Measurements from ENCODE around the gene WDFY2.

The WDFY2 gene

GRCh38 chr13:51632591-51633362, 48.5 kb downstream of the WDFY2 start:
- peaks cover 2% of the 10 kb centered on the region for H3K79me2 ChIP-seq (ENCODE audit: control insufficient read depth, insufficient read depth, low read length, poor library complexity)
- peak in 1 of 2 donors; percentile 31 for DNase-seq
- no peaks in the 10 kb centered on the region for H3K27me3 ChIP-seq (ENCODE audit: insufficient read depth, low read length)
- H3K14ac ChIP-seq (ENCODE audit: low read length) = peak overlapping the region; percentile 14
- no peak overlapping the region for H3K4me2 ChIP-seq (ENCODE audit: low read length)
- H2BK5ac ChIP-seq (ENCODE audit: low read depth, low read length, poor library complexity) = peak overlapping the region; percentile 7
- no peak overlapping the region for H2BK12ac ChIP-seq (ENCODE audit: low read length)
- no peak overlapping the region for H3K9ac ChIP-seq (ENCODE audit: low read length)
- WGBS (ENCODE audit: extremely low coverage, insufficient coverage, insufficient read length) = no CpG with 5 or more reads among the region's 3 CpGs
- no peak overlapping the region for H3K23ac ChIP-seq (ENCODE audit: low read length)
- H3K36me3 ChIP-seq (ENCODE audit: control insufficient read depth in 1 of 2, insufficient read depth in 2 of 2, low read length in 2 of 2) = no peaks in the 10 kb centered on the region
- peak overlapping the region; percentile 28 for H4K91ac ChIP-seq (ENCODE audit: low read depth, low read length)
- peak overlapping the region; percentile 4 for H4K8ac ChIP-seq (ENCODE audit: low read depth, low read length)
- peak overlapping the region; percentile 2 for H3K18ac ChIP-seq (ENCODE audit: low read length)
- H3K4me3 ChIP-seq (ENCODE audit: low read depth, low read length) = no peak overlapping the region
- no peak overlapping the region for H3K4ac ChIP-seq (ENCODE audit: low read depth, low read length)
- no peak overlapping the region for H2AK5ac ChIP-seq (ENCODE audit: low read length)
- peaks cover 10% of the 10 kb centered on the region for H3K79me1 ChIP-seq (ENCODE audit: low read length)
- no peaks in the 10 kb centered on the region for H3K9me3 ChIP-seq (ENCODE audit: insufficient read depth, low read depth, low read length)
- peak overlapping the region; percentile 38 for H3K27ac ChIP-seq (ENCODE audit: low read depth, low read length)
- H2BK120ac ChIP-seq (ENCODE audit: insufficient read depth, low read length, poor library complexity) = no peak overlapping the region
- H2AFZ ChIP-seq (ENCODE audit: insufficient read depth, low read length, poor library complexity) = no peak overlapping the region
- H4K12ac ChIP-seq (ENCODE audit: low read depth, low read length) = no peak overlapping the region
- peaks cover 7 to 19% of the 10 kb centered on the region in 2 experiments for H3K4me1 ChIP-seq (ENCODE audit: control insufficient read depth in 1 of 2, insufficient read depth in 2 of 2, low read length in 2 of 2)

- no CpG with 5 or more reads among the region's 12 CpGs for WGBS (ENCODE audit: extremely low coverage, insufficient coverage, insufficient read length)
- peak overlapping the region; percentile 80 for H2BK12ac ChIP-seq (ENCODE audit: low read length)
Measured at GRCh38 chr13:51635137-51635878, 51.0 kb downstream of the WDFY2 start.

GRCh38 chr13:51636349-51636890, 52.2 kb downstream of the WDFY2 start:
- Histone ChIP-seq H3K9me3 (ENCODE audit: insufficient read depth, low read depth, low read length) (no peaks in the 10 kb centered on the region), H2BK5ac (ENCODE audit: low read depth, low read length, poor library complexity) (peak overlapping the region; percentile 51), H3K23ac (ENCODE audit: low read length) (no peak overlapping the region), H3K4me3 (ENCODE audit: low read depth, low read length) (no peak overlapping the region), H4K12ac (ENCODE audit: low read depth, low read length) (no peak overlapping the region), H2BK12ac (ENCODE audit: low read length) (no peak overlapping the region), H2AFZ (ENCODE audit: insufficient read depth, low read length, poor library complexity) (no peak overlapping the region), H3K9ac (ENCODE audit: low read length) (no peak overlapping the region), H3K27ac (ENCODE audit: low read depth, low read length) (peak overlapping the region; percentile 61), H3K4me2 (ENCODE audit: low read length) (no peak overlapping the region), H3K79me2 (ENCODE audit: control insufficient read depth, insufficient read depth, low read length, poor library complexity) (peaks cover 2% of the 10 kb centered on the region), H4K91ac (ENCODE audit: low read depth, low read length) (no peak overlapping the region), H3K18ac (ENCODE audit: low read length) (no peak overlapping the region), H3K36me3 (ENCODE audit: control insufficient read depth in 1 of 2, insufficient read depth in 2 of 2, low read length in 2 of 2) (no peaks in the 10 kb centered on the region), H4K8ac (ENCODE audit: low read depth, low read length) (no peak overlapping the region), H3K4ac (ENCODE audit: low read depth, low read length) (no peak overlapping the region), H3K14ac (ENCODE audit: low read length) (no peak overlapping the region), H3K4me1 (ENCODE audit: control insufficient read depth in 1 of 2, insufficient read depth in 2 of 2, low read length in 2 of 2) (peaks cover 7 to 23% of the 10 kb centered on the region in 2 experiments), H3K27me3 (ENCODE audit: insufficient read depth, low read length) (no peaks in the 10 kb centered on the region), H2AK5ac (ENCODE audit: low read length) (no peak overlapping the region), H3K79me1 (ENCODE audit: low read length) (peaks cover 11% of the 10 kb centered on the region), H2BK120ac (ENCODE audit: insufficient read depth, low read length, poor library complexity) (no peak overlapping the region)
- WGBS (ENCODE audit: extremely low coverage, insufficient coverage, insufficient read length) = no CpG with 5 or more reads among the region's 7 CpGs
- no peak for DNase-seq

More at GRCh38 chr13:51635137-51635878, 51.0 kb downstream of the WDFY2 start:
- Histone ChIP-seq H3K27me3 (ENCODE audit: insufficient read depth, low read length) (no peaks in the 10 kb centered on the region), H3K9ac (ENCODE audit: low read length) (no peak overlapping the region), H3K14ac (ENCODE audit: low read length) (peak overlapping the region; percentile 56), H3K18ac (ENCODE audit: low read length) (no peak overlapping the region), H4K91ac (ENCODE audit: low read depth, low read length) (peak overlapping the region; percentile 37), H2BK120ac (ENCODE audit: insufficient read depth, low read length, poor library complexity) (peak overlapping the region; percentile 43), H3K79me2 (ENCODE audit: control insufficient read depth, insufficient read depth, low read length, poor library complexity) (peaks cover 2% of the 10 kb centered on the region), H4K12ac (ENCODE audit: low read depth, low read length) (no peak overlapping the region), H3K9me3 (ENCODE audit: insufficient read depth, low read depth, low read length) (no peaks in the 10 kb centered on the region), H3K23ac (ENCODE audit: low read length) (no peak overlapping the region), H2BK5ac (ENCODE audit: low read depth, low read length, poor library complexity) (peak overlapping the region; percentile 68), H3K4ac (ENCODE audit: low read depth, low read length) (peak overlapping the region; percentile 79), H3K79me1 (ENCODE audit: low read length) (peaks cover 11% of the 10 kb centered on the region), H3K4me1 (ENCODE audit: control insufficient read depth in 1 of 2, insufficient read depth in 2 of 2, low read length in 2 of 2) (peaks cover 7 to 21% of the 10 kb centered on the region in 2 experiments), H3K4me3 (ENCODE audit: low read depth, low read length) (no peak overlapping the region), H3K27ac (ENCODE audit: low read depth, low read length) (peak overlapping the region; percentile 53), H4K8ac (ENCODE audit: low read depth, low read length) (no peak overlapping the region), H2AFZ (ENCODE audit: insufficient read depth, low read length, poor library complexity) (no peak overlapping the region), H2AK5ac (ENCODE audit: low read length) (peak overlapping the region; percentile 69), H3K36me3 (ENCODE audit: control insufficient read depth in 1 of 2, insufficient read depth in 2 of 2, low read length in 2 of 2) (no peaks in the 10 kb centered on the region), H3K4me2 (ENCODE audit: low read length) (no peak overlapping the region)
- DNase-seq = no peak

- Histone ChIP-seq H2AFZ (ENCODE audit: insufficient read depth, low read length, poor library complexity) (no peak overlapping the region), H3K27ac (ENCODE audit: low read depth, low read length) (peak overlapping the region; percentile 81), H3K27me3 (ENCODE audit: insufficient read depth, low read length) (no peaks in the 10 kb centered on the region), H3K79me1 (ENCODE audit: low read length) (peaks cover 16% of the 10 kb centered on the region), H3K4me1 (ENCODE audit: control insufficient read depth in 1 of 2, insufficient read depth in 2 of 2, low read length in 2 of 2) (peaks cover 8 to 24% of the 10 kb centered on the region in 2 experiments), H2BK12ac (ENCODE audit: low read length) (no peak overlapping the region), H3K23ac (ENCODE audit: low read length) (no peak overlapping the region), H3K9me3 (ENCODE audit: insufficient read depth, low read depth, low read length) (no peaks in the 10 kb centered on the region), H3K18ac (ENCODE audit: low read length) (no peak overlapping the region), H3K36me3 (ENCODE audit: control insufficient read depth in 1 of 2, insufficient read depth in 2 of 2, low read length in 2 of 2) (no peaks in the 10 kb centered on the region), H2BK120ac (ENCODE audit: insufficient read depth, low read length, poor library complexity) (no peak overlapping the region), H3K14ac (ENCODE audit: low read length) (no peak overlapping the region), H4K91ac (ENCODE audit: low read depth, low read length) (no peak overlapping the region), H2BK5ac (ENCODE audit: low read depth, low read length, poor library complexity) (no peak overlapping the region), H3K4ac (ENCODE audit: low read depth, low read length) (no peak overlapping the region), H3K79me2 (ENCODE audit: control insufficient read depth, insufficient read depth, low read length, poor library complexity) (peaks cover 2% of the 10 kb centered on the region), H2AK5ac (ENCODE audit: low read length) (no peak overlapping the region), H3K4me2 (ENCODE audit: low read length) (no peak overlapping the region), H4K8ac (ENCODE audit: low read depth, low read length) (no peak overlapping the region), H3K4me3 (ENCODE audit: low read depth, low read length) (no peak overlapping the region), H4K12ac (ENCODE audit: low read depth, low read length) (no peak overlapping the region), H3K9ac (ENCODE audit: low read length) (no peak overlapping the region)
- no CpG with 5 or more reads among the region's 4 CpGs for WGBS (ENCODE audit: extremely low coverage, insufficient coverage, insufficient read length)
- peak; percentile 53 to 67 for DNase-seq
Measured at GRCh38 chr13:51637852-51638215, 53.6 kb downstream of the WDFY2 start.

Data from trophoblast cell (in vitro differentiated cells and primary cell).